GM18526 (cell line): ENCODE measurements around the gene LHX3.

ENCODE experiments used
- POLR2A ChIP-seq: IDR thresholded peaks from 3 replicates; pipeline ENCODE4 v1.6.1; 2011; ENCODE audit not compliant: insufficient read length; ENCODE audit errors: extremely low read depth

LHX3 gene

DNA sequence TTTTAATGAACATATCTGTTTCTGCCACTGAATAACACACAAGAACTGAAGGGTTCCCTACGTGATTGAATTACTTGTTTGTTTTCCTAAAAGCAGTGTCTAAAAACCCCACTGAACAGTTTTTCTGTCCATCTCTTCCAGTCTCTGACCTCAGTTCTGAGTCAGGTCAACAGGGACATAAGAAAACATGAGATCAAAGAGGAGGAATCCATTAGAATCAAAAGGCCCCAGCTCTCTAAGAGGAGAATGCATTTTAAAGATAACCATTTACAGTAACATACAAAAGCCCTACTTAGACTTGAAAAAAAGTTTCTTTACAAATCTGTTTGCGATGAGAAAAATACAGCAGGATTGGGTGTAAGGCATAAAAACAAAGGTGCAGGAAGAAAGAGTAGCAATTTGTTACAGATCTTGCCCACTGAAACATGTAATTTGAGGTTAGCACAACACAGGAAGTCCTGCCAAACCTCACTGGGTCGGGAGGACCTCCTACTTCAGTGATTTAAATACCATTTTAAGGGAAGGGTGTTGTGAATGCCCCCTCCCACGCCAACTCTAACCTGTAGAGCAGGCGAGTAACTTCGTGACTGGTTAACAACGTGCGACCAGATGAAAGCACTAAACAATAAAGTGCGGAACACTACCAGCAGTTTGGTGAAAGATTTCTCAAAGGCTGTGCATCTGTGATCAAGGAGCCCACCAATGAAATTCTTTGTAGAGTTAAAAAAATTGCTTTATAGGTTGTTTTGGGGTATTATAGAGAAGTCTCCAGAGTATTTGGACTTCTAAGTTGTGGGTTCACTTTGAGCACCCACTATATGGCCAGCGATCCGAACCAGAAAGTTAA is 39.4 kb upstream of the LHX3 start:
- no peak for TF ChIP-seq POLR2A

DNA sequence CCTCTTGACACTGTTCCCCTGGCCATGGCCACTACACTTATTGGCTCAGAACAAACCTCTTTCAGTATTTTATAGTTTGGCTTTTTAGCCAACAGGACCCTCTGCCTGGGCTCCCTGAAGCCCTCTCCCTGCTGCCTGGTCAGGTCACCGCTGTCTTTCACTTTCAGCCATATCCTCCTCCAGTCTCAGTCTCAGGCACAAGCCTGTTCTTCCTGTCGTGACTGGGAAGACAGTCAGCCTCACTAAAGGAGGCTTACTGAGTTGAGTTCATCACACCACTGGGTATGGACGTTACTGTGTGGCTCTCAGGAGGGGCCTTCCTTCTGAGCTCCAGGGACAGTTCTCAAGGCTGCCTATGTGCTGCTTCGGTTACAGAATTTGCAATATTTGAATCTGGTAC is 38.7 kb upstream of the LHX3 start:
- TF ChIP-seq POLR2A: no peak

DNA sequence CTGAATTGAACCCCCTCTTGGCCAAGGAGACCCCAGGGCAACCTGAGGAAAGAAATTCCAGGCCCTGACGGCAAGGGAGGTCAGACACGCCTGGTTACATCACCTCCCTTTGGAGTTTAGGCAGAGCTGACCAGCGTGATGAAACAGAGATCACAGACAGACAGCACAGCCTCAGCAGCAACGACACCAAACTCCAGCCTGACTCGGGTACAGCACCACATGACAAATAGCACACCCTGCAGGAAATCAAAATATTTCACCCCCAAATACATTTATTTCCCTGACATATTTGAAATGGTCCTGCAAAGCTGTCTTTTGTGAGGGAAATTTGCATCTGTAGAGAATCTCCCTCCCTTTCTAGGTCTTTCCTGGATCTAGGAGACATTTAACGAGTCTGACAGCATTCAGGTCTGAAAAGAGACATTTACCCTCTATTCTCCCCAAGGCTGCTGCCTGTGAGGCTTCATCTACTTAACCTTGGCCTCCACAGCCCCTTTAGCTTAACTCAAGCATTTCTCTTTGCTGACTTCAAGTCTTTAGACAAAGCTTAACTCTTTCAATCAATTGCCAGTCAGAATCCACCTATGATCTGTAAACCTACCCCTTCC is 38.1 kb upstream of the LHX3 start:
- no peak for TF ChIP-seq POLR2A

DNA sequence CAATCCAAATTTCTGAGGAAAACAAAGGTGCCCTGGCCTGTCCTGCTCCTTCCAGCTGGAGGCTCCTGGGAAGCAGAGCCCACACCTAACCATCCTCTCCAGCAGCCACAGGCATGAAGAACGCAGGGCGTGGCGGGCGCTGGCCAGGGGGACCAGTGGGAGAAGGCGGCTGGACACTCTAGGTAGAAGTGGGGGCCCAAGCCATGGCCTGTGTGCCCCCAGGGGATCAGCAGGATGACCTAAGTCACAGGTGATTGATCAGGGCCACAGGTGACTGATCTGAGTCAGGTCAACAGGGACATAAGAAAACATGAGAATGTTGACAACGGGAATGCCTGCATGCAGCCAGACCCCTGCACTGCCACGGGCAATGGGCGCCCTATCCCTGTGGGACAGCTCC is 37.3 kb upstream of the LHX3 start:
- no peak for TF ChIP-seq POLR2A

DNA sequence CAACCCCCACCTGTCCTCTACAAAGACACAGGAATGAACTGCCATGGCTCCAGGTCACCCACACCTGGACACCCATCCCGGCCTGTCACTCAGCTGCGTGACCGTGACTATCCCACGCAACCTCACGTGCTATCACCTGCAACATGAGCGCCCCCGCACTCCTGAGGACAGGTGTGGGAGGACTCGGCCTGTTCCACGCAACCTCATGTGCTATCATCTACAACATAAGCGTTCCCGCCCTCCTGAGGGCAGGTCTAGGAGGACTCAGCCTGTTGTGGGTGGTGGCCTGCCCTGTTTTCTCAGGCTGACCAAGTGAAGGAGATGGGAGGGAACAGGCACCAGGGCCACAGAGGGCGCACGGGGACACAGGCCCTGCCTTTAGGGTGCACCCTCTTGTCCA is 36.6 kb upstream of the LHX3 start:
- no peak for TF ChIP-seq POLR2A

DNA sequence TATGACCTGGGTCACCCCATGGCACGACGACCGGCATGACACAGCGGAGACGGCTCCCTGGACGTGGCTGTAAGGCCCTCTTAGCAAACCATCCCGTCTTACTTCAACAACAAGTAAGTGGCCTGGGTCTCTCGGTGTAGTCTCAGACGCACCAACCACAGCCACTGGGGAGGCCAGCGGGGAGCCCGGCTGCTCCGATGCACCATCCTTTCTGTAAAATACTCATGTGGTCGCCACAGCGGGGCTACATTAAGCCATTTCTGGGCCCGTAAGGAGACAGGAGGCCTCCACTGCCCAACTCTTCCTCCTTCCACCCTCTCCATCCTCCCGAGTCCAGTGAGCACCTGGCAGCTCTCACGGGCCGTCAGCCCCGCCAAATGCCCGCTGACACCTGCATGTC is 36.0 kb upstream of the LHX3 start:
- TF ChIP-seq POLR2A: no peak

DNA sequence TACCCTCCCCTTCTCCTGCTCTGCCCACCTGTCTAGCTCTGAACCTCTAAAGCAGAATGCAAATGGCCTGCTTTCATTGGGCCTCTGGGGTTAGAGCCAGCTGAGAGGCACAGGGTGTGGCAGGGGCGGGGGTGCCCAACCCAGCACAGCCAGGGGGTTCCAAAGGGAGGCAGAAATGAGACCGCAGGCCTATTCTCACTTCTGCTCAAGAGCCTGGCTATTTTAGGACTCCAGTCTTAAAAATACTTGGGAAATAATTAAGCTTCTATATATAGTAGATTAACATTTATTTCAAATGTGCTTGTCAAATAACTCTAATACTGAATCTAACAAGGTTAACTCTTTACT is 35.0 kb upstream of the LHX3 start:
- TF ChIP-seq POLR2A: no peak

DNA sequence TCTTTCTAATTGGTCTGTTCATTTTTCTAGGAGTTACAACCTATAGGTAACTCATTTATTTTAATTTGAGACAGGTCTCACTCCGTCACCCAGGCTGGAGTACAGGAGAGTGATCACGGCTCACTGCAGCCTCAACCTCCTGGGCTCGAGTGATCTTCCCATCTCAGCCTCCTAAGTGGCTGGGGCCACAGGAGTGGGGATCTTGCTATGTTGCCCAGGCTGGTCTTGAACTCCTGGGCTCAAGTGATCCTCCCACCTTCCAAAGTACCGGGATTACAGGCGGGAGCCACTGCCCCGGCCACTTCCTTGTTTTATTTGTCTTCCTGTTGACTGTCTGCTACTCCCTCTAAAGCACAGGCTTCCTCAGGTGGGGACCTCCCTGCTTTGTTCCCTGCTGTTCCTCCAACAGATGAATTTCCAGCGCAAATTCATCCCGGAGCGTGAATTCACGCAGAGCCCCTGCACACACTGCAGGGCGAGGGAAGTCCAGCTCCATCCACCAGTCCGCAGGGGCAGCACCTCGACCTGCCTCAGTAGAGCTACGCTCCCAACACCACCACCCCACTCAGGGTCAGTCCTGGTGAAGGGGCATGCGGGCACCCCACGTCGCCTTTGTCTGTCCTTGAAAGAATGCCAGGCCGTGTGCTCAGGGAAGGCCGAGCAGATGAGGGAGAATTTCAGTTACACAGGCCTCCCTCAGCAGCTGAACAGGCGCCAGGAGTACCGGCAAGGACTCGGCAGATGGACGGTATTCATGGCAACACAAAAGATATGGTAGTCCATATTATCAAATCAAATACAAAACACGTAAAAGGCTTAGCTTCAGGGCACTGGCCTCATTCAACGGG is 34.4 kb upstream of the LHX3 start:
- no peak for TF ChIP-seq POLR2A

DNA sequence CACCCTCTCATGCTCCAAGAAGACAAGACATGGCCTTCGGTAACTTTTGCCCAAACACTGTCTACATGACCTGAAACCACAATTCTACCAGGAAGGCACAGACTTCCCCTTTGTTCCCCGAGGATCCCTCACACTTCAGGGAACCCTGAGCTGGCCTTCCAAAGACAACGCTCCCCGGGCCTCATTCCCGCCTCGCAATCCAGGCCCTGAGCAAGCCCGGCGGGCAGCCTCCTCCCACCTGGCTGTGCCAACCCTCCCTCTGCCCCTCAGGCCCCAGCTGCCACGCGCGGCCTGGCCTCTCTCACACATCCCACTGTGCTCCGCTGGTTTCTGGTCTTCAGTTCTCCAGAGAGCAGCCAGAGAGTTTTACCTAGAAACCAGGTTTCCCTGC is 33.4 kb upstream of the LHX3 start:
- TF ChIP-seq POLR2A: no peak

DNA sequence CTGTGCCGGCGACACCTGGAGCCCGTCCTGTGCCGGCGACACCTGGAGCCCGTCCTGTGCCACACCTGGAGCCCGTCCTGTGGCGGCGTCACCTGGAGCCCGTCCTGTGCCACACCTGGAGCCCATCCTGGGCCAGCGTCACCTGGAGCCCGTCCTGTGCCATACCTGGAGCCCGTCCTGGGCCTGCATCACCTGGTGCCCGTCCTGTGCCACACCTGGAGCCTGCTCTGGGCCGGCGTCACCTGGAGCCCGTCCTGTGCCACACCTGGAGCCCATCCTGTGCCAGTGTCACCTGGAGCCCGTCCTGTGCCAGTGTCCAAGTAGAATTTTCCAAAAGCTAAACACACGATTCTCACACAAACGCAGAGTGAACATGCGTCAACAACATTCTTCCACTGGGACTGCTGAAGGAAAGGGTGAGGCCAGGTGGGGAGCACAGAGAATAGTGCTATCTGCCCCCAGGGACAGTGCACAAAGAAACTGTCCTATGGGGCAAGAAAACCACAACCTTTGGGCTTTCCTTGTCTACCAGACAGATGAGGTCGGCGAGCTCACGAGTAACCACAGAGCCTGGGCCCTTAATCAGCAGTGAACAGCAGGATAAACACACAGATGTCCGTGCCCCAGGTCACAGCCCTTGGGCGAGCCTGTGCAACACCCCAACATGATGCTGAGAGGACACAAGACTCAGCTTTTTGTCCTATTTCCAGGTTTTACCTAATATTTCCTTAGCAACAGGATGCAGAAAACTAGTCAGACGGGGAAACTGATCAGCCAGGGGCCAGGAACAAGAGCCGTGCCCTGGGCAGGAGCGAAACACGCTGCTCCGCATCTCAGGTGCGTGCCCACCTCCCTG is 32.8 kb upstream of the LHX3 start:
- TF ChIP-seq POLR2A: no peak

DNA sequence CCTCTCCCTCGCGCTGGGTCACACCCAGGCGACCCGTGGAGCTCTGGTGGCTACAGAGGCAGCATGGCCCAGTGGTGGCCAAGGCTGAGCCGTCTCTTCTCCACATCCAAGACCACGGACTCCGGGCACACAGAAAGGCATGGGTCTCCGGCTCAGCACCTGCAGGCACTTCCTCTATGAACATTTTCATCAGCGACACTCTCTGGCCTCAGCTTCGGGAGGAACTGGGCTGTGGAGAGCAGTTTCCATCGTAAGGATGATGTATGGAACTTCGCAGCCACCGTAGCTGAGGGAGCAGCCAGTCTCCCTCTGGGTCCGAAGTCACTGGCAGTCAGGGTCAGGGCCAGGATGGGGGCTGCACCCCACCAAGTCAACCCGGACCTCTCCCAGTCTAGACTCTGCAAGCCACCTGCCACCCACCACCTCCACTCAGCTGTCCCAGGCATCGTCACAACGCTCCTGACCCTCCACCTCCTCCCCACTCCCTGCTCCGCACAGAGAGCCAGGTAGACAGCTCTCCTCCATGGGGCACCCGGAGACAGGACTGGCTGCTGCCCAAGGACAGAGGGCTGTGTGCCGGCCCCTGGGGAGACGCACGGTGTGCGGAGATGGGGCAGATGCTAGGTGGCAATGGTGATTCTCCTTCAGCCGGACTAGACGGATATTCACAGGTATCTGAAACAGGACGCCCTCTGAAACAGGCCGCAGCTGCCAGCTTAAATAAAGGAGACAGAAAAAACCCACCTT is 31.0 kb upstream of the LHX3 start:
- TF ChIP-seq POLR2A: no peak

DNA sequence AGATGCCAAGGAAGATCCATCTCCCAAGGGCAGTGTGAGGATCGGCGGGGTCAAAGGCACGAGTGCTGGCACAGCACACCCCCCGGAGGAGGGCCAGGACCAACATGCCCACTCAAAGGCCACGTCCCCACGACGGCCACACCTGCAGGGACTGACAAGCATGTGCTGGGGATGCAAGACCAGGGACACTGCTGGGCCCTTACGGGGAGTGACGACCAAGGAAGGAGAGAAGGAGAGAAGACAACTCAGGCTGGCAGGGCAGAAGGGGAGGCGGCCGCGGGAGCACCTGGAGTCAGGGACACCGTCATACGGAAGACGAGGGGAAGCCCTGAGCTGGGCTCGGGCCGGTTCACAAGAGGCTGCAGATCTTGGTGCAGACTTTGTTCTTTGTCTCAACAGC is 30.2 kb upstream of the LHX3 start:
- no peak for TF ChIP-seq POLR2A

DNA sequence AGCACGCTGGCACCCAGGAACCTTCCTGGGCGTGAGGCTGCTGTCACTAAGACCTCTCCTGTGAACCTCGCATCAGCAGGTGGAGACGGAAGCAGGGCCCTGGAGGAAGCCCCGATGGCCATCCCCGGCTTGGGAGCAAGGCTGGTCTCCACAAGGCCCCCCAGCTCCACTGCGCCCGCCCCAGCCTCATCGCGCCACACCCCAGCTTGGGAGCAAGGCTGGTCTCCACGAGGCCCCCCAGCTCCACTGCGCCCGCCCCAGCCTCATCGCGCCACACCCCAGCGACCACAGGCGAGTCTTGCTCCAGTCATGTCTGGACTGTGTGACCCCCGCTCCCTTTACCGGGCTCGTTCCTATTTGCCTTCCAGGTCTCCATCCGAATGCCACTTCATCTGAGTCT is 29.7 kb upstream of the LHX3 start:
- TF ChIP-seq POLR2A: no peak

DNA sequence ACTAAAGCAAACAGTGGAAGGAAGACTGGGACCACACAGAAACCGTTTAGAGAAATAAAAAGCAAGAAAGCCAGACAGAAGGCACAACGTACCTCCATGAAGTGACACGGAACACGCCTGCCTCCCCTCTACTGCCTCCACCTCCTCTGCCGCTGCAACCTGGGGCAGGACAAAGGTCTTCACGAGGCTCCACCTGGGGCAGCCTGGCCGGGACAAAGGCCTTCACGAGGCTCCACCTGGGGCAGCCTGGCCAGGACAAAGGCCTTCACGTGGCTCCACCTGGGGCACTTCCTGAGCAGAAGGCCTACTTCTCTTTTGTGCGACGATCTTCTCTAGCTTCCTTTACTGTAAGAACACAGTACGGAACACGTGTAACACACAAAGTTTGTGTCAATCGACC is 28.9 kb upstream of the LHX3 start:
- TF ChIP-seq POLR2A: no peak
